IMR-90 (cell line): Measurements from ENCODE around the gene ACOT7. TPM values are rescaled to one million over a fixed set of nuclear protein-coding genes. Genes with fewer than 3 reads are reported as not detected.

Experiments used
- ATAC-seq: fragments of 200-7000 bp; cut with Tn5 transposase; 2 replicates; pipeline ENCODE4 v1.9.1; 2020; ENCODE audit warnings: low read depth, mild to moderate bottlenecking, moderate library complexity
- BruUV-seq: library from RNA; stranded (reverse); fragments of 400-500 nt; replicated peaks from 2 replicates; lab custom pipeline; 2021; lab: Mats Ljungman, UMichigan
- CTCF ChIA-PET: fragments of 300-600 bp; formaldehyde crosslinking; extraction: SDS; loops from one replicate; lab custom pipeline; 2021; ENCODE audit warnings: antibody characterized with exemption; lab: Yijun Ruan, JAX
- POLR2A ChIA-PET: fragments of 300-600 bp; sonication (Branson Sonifier 250); formaldehyde crosslinking; loops from one replicate; lab custom pipeline; 2022; ENCODE audit warnings: antibody characterized with exemption; ENCODE audit not compliant: unreplicated experiment; lab: Charles Lee
- DNase-seq: peaks from one replicate; pipeline ENCODE4 v3.0.0; 2013
- H2AFZ ChIP-seq: replicated peaks from 2 replicates; pipeline ENCODE3; 2013; ENCODE audit warnings: low read length, mild to moderate bottlenecking; ENCODE audit not compliant: poor library complexity
- H2AK5ac ChIP-seq: 2 replicates; pipeline ENCODE4 v1.6.1; 2013; ENCODE audit warnings: low read depth, low read length, inconsistent platforms
- H2AK9ac ChIP-seq: replicated peaks from 2 replicates; pipeline ENCODE3; 2013; ENCODE audit warnings: mild to moderate bottlenecking, low read depth, low read length, moderate library complexity; ENCODE audit not compliant: poor library complexity
- H2BK120ac ChIP-seq: 2 replicates; pipeline ENCODE4 v1.6.1; 2013; ENCODE audit warnings: low read depth, low read length, inconsistent platforms
- H2BK15ac ChIP-seq: 3 replicates; pipeline ENCODE4 v1.6.1; 2013; ENCODE audit warnings: low read depth, low read length, inconsistent platforms
- H2BK20ac ChIP-seq: 2 replicates; pipeline ENCODE4 v1.6.1; 2013; ENCODE audit warnings: low read depth, mild to moderate bottlenecking, inconsistent platforms, low read length, moderate library complexity
- H2BK5ac ChIP-seq: 2 replicates; pipeline ENCODE4 v1.6.1; 2013; ENCODE audit warnings: mild to moderate bottlenecking, low read depth, low read length, inconsistent platforms; ENCODE audit not compliant: poor library complexity, severe bottlenecking
- H3K14ac ChIP-seq: replicated peaks from 2 replicates; pipeline ENCODE4 v1.6.1; 2013; ENCODE audit warnings: low read depth, low read length, inconsistent platforms
- H3K18ac ChIP-seq: 2 replicates; pipeline ENCODE4 v1.6.1; 2013; ENCODE audit warnings: low read depth, low read length, control low read depth
- H3K23ac ChIP-seq: 2 replicates; pipeline ENCODE4 v1.6.1; 2013; ENCODE audit warnings: low read depth, low read length, inconsistent platforms
- H3K27ac ChIP-seq: 2 replicates; pipeline ENCODE4 v1.5.1; 2013; ENCODE audit warnings: mild to moderate bottlenecking, control low read depth, low read length; ENCODE audit not compliant: insufficient read depth
- H3K27me3 ChIP-seq: 2 replicates; pipeline ENCODE4 v1.6.1; 2013; ENCODE audit warnings: low read length; ENCODE audit not compliant: control insufficient read depth, insufficient read depth
- H3K36me3 ChIP-seq: 2 replicates; pipeline ENCODE4 v1.6.1; 2013; ENCODE audit warnings: low read length, mixed read lengths; ENCODE audit not compliant: control insufficient read depth, insufficient read depth
- H3K4ac ChIP-seq: 2 replicates; pipeline ENCODE4 v1.6.1; 2013; ENCODE audit warnings: low read depth, low read length, inconsistent platforms
- H3K4me1 ChIP-seq: 2 replicates; pipeline ENCODE4 v1.6.1; 2013; ENCODE audit warnings: low read length, mixed read lengths; ENCODE audit not compliant: control insufficient read depth, insufficient read depth
- H3K4me2 ChIP-seq: 2 replicates; pipeline ENCODE4 v1.6.1; 2013; ENCODE audit warnings: low read depth, mild to moderate bottlenecking, control low read depth, low read length, moderate library complexity
- H3K4me3 ChIP-seq: 2 replicates; pipeline ENCODE4 v1.5.1; 2013; ENCODE audit warnings: low read depth, mild to moderate bottlenecking, control low read depth, low read length, moderate library complexity; ENCODE audit not compliant: insufficient read depth
- H3K56ac ChIP-seq: 2 replicates; pipeline ENCODE4 v1.6.1; 2013; ENCODE audit warnings: low read length, inconsistent platforms; ENCODE audit not compliant: insufficient read depth; ENCODE audit errors: extremely low read depth
- H3K79me1 ChIP-seq, 2 experiments: 2 replicates each; pipeline ENCODE4 v1.6.1; 2013; ENCODE audit warnings: low read length in 2 of 2, inconsistent platforms in 1 of 2, low read depth in 1 of 2
- H3K9ac ChIP-seq: 2 replicates; pipeline ENCODE4 v1.6.1; 2013; ENCODE audit warnings: low read depth, low read length, control low read depth
- H3K9me1 ChIP-seq: 2 replicates; pipeline ENCODE4 v1.6.1; 2013; ENCODE audit warnings: low read length, inconsistent platforms; ENCODE audit not compliant: insufficient read depth
- H3K9me3 ChIP-seq: 2 replicates; pipeline ENCODE4 v1.6.1; 2013; ENCODE audit warnings: low read length; ENCODE audit not compliant: control insufficient read depth, insufficient read depth
- H4K20me1 ChIP-seq: 2 replicates; pipeline ENCODE4 v1.6.1; 2013; ENCODE audit warnings: low read length, inconsistent platforms; ENCODE audit not compliant: insufficient read depth
- H4K5ac ChIP-seq: 2 replicates; pipeline ENCODE4 v1.6.1; 2013; ENCODE audit warnings: mild to moderate bottlenecking, low read depth, low read length, control low read depth
- H4K8ac ChIP-seq, 2 experiments: 2 replicates each; pipeline ENCODE4 v1.6.1; 2013; ENCODE audit warnings: low read depth in 2 of 2, low read length in 2 of 2, control low read depth in 1 of 2, inconsistent platforms in 1 of 2
- H4K91ac ChIP-seq: 2 replicates; pipeline ENCODE4 v1.6.1; 2013; ENCODE audit warnings: low read depth, low read length, inconsistent platforms; ENCODE audit not compliant: insufficient read depth
- BHLHE40 ChIP-seq: fragments of 150-350 bp; IDR thresholded peaks from 2 replicates; pipeline ENCODE4 v1.6.1; 2016; ENCODE audit warnings: mild to moderate bottlenecking, low read depth, low read length
- CEBPB ChIP-seq: IDR thresholded peaks from 2 replicates; pipeline ENCODE4 v1.6.1; 2012; ENCODE audit warnings: low read depth, low read length, improper control_type of control experiment
- CHD1 ChIP-seq: IDR thresholded peaks from 2 replicates; pipeline ENCODE4 v1.6.1; 2012; ENCODE audit warnings: low read depth, low read length, improper control_type of control experiment
- FOS ChIP-seq: fragments of 150-350 bp; IDR thresholded peaks from 2 replicates; pipeline ENCODE4 v1.6.1; 2016; ENCODE audit warnings: low read depth, low read length
- MAZ ChIP-seq: IDR thresholded peaks from 2 replicates; pipeline ENCODE4 v1.6.1; 2012; ENCODE audit warnings: low read depth, mild to moderate bottlenecking, low read length, improper control_type of control experiment, moderate library complexity, borderline replicate concordance
- MXI1 ChIP-seq: IDR thresholded peaks from 2 replicates; pipeline ENCODE4 v1.6.1; 2012; ENCODE audit warnings: low read depth, mild to moderate bottlenecking, low read length, moderate library complexity, borderline replicate concordance
- RAD21 ChIP-seq: IDR thresholded peaks from 2 replicates; pipeline ENCODE4 v1.6.1; 2012; ENCODE audit warnings: low read length, improper control_type of control experiment
- WGBS, 2 experiments: methylation state at CpG; one replicate each; pipeline versions ENCODE4 v1.1.5 to v1.1.7; 2013; ENCODE audit warnings: missing lambda C conversion rate in 2 of 2; ENCODE audit not compliant: insufficient read length in 1 of 2; ENCODE audit errors: extremely low coverage in 2 of 2; 5-methylcytosine and 5-hydroxymethylcytosine counted together
- dilution Hi-C: fragments of 300-500 bp; cut with HindIII; formaldehyde crosslinking; loops from one replicate; pipeline ENCODE4 v1.14.3; 2018; ENCODE audit warnings: low sequenced_read_pairs; ENCODE audit not compliant: unreplicated experiment
- in situ Hi-C: fragments of 300-500 bp; cut with MboI; formaldehyde crosslinking; loops from 3 replicates; pipeline ENCODE4 v1.14.3; 2019; ENCODE audit warnings: low sequenced_read_pairs, inconsistent platforms, mixed read lengths
- intact Hi-C: fragments of 100-400 bp; cut with micrococcal nuclease; formaldehyde crosslinking; loops from 2 replicates; pipeline ENCODE4 v1.10.0; 2022
- polyA plus RNA-seq, 3 experiments: library from polyadenylated mRNA; depleted of rRNA; stranded (reverse); fragments of >200 nt; gene quantifications; 2 replicates each; pipeline ENCODE4 v1.2.3, GENCODE V29; 2012; ENCODE audit warnings: low replicate concordance in 1 of 3
- total RNA-seq: library from RNA; depleted of rRNA; stranded (reverse); fragments of >200 nt; gene quantifications from 2 replicates; pipeline ENCODE4 v1.2.3, GENCODE V29; 2012
- TF ChIP-seq, protein P1 (sequence below): fragments of 150-350 bp; IDR thresholded peaks from 2 replicates; pipeline ENCODE4 v1.6.1; 2017; ENCODE audit warnings: mild to moderate bottlenecking, antibody characterized with exemption, low read length, low read depth
- TF ChIP-seq, protein P2 (sequence below): conservative IDR thresholded peaks from 2 replicates; pipeline ENCODE4 v1.5.1; 2012; ENCODE audit warnings: mild to moderate bottlenecking, low read depth, low read length, improper control_type of control experiment

Gene ACOT7
- total and polyA plus RNA-seq, 2 of the 4 experiments (the other 2 are of a cell fraction), result 51.6 to 242 TPM

DNA sequence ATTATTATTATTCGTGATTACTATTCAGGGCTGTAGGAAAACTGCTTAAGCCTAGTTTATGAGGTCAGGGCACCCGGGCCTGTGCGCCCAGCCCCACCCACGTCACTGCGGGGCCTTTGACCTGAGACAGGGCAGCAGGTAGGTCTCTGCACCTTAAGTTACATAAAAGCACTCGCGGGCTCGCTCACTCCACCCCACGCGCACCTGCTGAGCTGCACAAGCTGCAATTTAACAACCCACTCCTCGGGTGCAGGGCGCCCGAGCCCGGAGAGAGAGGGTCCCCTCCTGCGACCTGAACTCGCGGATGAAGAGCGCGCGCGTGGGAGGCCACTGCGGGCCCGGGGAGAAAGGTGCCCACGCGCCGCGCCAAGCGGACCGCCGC, 158.3 kb downstream of the ACOT7 start:
- intact Hi-C loops, result loop anchor here (2.0 kb wide), 1 partner anchor 36 kb away; the partner anchor contains the start of gene RPL22
- H3K9me3 ChIP-seq, result no peaks in the 10 kb centered on the region
- H2BK120ac ChIP-seq, result no peak overlapping the region
- H4K5ac ChIP-seq, result no peak overlapping the region
- DNase-seq (no peak), ATAC-seq (no peak; the same call in 1 of the 2 replicates)
- no peak overlapping the region; the same call in 1 of the 2 replicates for H4K91ac ChIP-seq
- ChIA-PET POLR2A (no interaction called here), CTCF (interaction anchor here (0.6 to 1.7 kb wide), 3 partner anchors 9 to 11 kb away, joined by 3 to 5 read pairs (median 4); no protein-coding TSS in a partner anchor)
- H3K9ac ChIP-seq, result peak overlapping the region; percentile 81
- TF ChIP-seq, protein P1, sequence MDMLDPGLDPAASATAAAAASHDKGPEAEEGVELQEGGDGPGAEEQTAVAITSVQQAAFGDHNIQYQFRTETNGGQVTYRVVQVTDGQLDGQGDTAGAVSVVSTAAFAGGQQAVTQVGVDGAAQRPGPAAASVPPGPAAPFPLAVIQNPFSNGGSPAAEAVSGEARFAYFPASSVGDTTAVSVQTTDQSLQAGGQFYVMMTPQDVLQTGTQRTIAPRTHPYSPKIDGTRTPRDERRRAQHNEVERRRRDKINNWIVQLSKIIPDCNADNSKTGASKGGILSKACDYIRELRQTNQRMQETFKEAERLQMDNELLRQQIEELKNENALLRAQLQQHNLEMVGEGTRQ, result no peak
- TF ChIP-seq MXI1, result no peak
- TF ChIP-seq CEBPB, result no peak
- TF ChIP-seq BHLHE40, result no peak
- TF ChIP-seq, protein P2, sequence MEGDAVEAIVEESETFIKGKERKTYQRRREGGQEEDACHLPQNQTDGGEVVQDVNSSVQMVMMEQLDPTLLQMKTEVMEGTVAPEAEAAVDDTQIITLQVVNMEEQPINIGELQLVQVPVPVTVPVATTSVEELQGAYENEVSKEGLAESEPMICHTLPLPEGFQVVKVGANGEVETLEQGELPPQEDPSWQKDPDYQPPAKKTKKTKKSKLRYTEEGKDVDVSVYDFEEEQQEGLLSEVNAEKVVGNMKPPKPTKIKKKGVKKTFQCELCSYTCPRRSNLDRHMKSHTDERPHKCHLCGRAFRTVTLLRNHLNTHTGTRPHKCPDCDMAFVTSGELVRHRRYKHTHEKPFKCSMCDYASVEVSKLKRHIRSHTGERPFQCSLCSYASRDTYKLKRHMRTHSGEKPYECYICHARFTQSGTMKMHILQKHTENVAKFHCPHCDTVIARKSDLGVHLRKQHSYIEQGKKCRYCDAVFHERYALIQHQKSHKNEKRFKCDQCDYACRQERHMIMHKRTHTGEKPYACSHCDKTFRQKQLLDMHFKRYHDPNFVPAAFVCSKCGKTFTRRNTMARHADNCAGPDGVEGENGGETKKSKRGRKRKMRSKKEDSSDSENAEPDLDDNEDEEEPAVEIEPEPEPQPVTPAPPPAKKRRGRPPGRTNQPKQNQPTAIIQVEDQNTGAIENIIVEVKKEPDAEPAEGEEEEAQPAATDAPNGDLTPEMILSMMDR, result no peak
- no peak for TF ChIP-seq RAD21
- TF ChIP-seq MAZ, result no peak
- TF ChIP-seq CHD1, result no peak
- TF ChIP-seq FOS, result no peak
- H2AK5ac ChIP-seq, result peak overlapping the region; percentile 36
- in situ Hi-C loops, result no loop called here
- H3K18ac ChIP-seq, result no peak overlapping the region
- H3K27me3 ChIP-seq, result peaks cover 12% of the 10 kb centered on the region
- H4K20me1 ChIP-seq, result peaks cover 4% of the 10 kb centered on the region; the same call in 1 of the 2 replicates
- peak overlapping the region; percentile 83; the same call in 1 of the 2 replicates for H3K23ac ChIP-seq
- H2AFZ ChIP-seq, result peak overlapping the region; percentile 97
- H3K79me1 ChIP-seq, result peaks cover 29 to 31% of the 10 kb centered on the region in 2 experiments
- BruUV-seq, result no TSS peak
- peak overlapping the region; percentile 50; the same call in 1 of the 2 replicates for H3K27ac ChIP-seq
- no peak overlapping the region for H2BK5ac ChIP-seq
- H3K36me3 ChIP-seq, result peaks cover 16% of the 10 kb centered on the region
- H3K56ac ChIP-seq, result peak overlapping the region; percentile 55; the same call in 1 of the 2 replicates
- H2AK9ac ChIP-seq, result peak overlapping the region; percentile 47
- peak overlapping the region; percentile 98 for H3K4me3 ChIP-seq
- dilution Hi-C loops, result no loop called here
- no peak overlapping the region for H2BK15ac ChIP-seq
- no peak overlapping the region for H2BK20ac ChIP-seq
- peak overlapping the region; percentile 20 to 93; a peak in 2 of 4 replicates for H4K8ac ChIP-seq
- H3K14ac ChIP-seq, result no peak overlapping the region
- no peaks in the 10 kb centered on the region; the same call in 1 of the 2 replicates for H3K9me1 ChIP-seq
- H3K4ac ChIP-seq, result peak overlapping the region; percentile 43; the same call in 1 of the 2 replicates
- H3K4me2 ChIP-seq, result peak overlapping the region; percentile 100
- peaks cover 4% of the 10 kb centered on the region; the same call in 1 of the 2 replicates for H3K4me1 ChIP-seq
- WGBS, 2 experiments, result no CpG with 5 or more reads among the region's 30 CpGs
